ENCODE results near the gene PPP4R3A. TPM values are rescaled to one million over a fixed set of nuclear protein-coding genes. Genes with fewer than 3 reads are reported as not detected.

The PPP4R3A gene
- total RNA-seq, 1 donor from 2014 or later, result 38.3 TPM

GRCh38 chr14:91520138-91520537 lies 10.0 kb upstream of the PPP4R3A start:
- DNase-seq, result no peak
- no peaks in the 10 kb centered on the region for H3K36me3 ChIP-seq
- no peak overlapping the region for H3K4me3 ChIP-seq
- H3K9me3 ChIP-seq (replicated peaks), result peaks cover 4% of the 10 kb centered on the region
- H3K27me3 ChIP-seq (ENCODE audit: low read depth), result peaks cover 24% of the 10 kb centered on the region
- no peak overlapping the region for H3K27ac ChIP-seq (replicated peaks)
- intact Hi-C loops (cut with micrococcal nuclease), result no loop called here
- H3K4me1 ChIP-seq, result no peaks in the 10 kb centered on the region
- TF ChIP-seq, protein P1, sequence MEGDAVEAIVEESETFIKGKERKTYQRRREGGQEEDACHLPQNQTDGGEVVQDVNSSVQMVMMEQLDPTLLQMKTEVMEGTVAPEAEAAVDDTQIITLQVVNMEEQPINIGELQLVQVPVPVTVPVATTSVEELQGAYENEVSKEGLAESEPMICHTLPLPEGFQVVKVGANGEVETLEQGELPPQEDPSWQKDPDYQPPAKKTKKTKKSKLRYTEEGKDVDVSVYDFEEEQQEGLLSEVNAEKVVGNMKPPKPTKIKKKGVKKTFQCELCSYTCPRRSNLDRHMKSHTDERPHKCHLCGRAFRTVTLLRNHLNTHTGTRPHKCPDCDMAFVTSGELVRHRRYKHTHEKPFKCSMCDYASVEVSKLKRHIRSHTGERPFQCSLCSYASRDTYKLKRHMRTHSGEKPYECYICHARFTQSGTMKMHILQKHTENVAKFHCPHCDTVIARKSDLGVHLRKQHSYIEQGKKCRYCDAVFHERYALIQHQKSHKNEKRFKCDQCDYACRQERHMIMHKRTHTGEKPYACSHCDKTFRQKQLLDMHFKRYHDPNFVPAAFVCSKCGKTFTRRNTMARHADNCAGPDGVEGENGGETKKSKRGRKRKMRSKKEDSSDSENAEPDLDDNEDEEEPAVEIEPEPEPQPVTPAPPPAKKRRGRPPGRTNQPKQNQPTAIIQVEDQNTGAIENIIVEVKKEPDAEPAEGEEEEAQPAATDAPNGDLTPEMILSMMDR (IDR thresholded peaks at IDR 0.05; ENCODE audit: borderline replicate concordance), result no peak

GRCh38 chr14:91519239-91520036 lies 9.3 kb upstream of the PPP4R3A start:
- intact Hi-C loops (cut with micrococcal nuclease), result no loop called here
- H3K36me3 ChIP-seq, result no peaks in the 10 kb centered on the region
- no peak for DNase-seq
- H3K27ac ChIP-seq (replicated peaks), result no peak overlapping the region
- peaks cover 24% of the 10 kb centered on the region for H3K27me3 ChIP-seq (ENCODE audit: low read depth)
- H3K4me1 ChIP-seq, result no peaks in the 10 kb centered on the region
- TF ChIP-seq, protein P1 (IDR thresholded peaks at IDR 0.05; ENCODE audit: borderline replicate concordance), result no peak
- H3K4me3 ChIP-seq, result no peak overlapping the region
- peaks cover 4% of the 10 kb centered on the region for H3K9me3 ChIP-seq (replicated peaks)

DNA sequence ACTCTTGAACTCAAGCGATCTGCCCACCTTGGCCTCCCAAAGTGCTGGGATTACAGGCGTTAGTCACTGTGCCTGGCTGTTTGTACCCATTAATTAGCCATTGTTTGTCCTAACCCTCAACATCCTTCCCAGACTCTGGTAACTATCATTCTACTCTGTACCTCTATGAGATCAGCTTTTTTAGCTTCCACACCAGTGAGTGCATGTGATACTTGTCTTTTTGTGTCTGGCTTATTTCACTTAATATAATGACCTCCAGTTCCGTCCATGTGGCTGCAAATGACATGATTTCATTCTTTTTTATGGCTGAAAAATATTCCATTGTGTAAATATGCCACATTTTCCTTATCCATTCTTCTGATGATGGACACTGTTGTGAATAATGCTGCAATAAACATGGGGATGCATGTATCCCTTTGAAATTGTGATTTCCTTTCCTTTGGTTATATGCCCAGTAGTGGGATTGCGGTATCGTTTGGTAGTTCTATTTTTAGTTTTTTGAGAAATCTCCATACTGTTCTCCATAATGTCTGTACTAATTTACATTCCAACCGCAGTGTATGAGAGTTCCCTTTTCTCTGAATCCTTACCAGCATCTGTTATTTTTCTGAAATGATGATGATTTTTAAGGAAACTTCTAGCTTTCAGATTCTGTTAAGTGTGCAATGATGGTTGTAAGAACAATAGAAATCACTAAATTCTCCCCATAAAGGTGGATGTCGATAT lies 6.7 kb upstream of the PPP4R3A start:
- H3K27ac ChIP-seq (replicated peaks), result no peak overlapping the region
- peaks cover 17% of the 10 kb centered on the region for H3K27me3 ChIP-seq (ENCODE audit: low read depth)
- TF ChIP-seq, protein P1 (IDR thresholded peaks at IDR 0.05; ENCODE audit: borderline replicate concordance), result no peak
- DNase-seq, result no peak
- no peaks in the 10 kb centered on the region for H3K36me3 ChIP-seq
- intact Hi-C loops (cut with micrococcal nuclease), result no loop called here
- H3K4me3 ChIP-seq, result no peak overlapping the region
- H3K9me3 ChIP-seq (replicated peaks), result peaks cover 4% of the 10 kb centered on the region
- no peaks in the 10 kb centered on the region for H3K4me1 ChIP-seq

GRCh38 chr14:91515979-91516378 lies 5.9 kb upstream of the PPP4R3A start:
- H3K4me3 ChIP-seq, result no peak overlapping the region
- intact Hi-C loops (cut with micrococcal nuclease), result no loop called here
- no peaks in the 10 kb centered on the region for H3K36me3 ChIP-seq
- H3K27ac ChIP-seq (replicated peaks), result no peak overlapping the region
- H3K4me1 ChIP-seq, result peaks cover 5% of the 10 kb centered on the region
- H3K27me3 ChIP-seq (ENCODE audit: low read depth), result peaks cover 17% of the 10 kb centered on the region
- H3K9me3 ChIP-seq (replicated peaks), result peaks cover under 1% of the 10 kb centered on the region
- TF ChIP-seq, protein P1 (IDR thresholded peaks at IDR 0.05; ENCODE audit: borderline replicate concordance), result no peak
- no peak for DNase-seq

DNA sequence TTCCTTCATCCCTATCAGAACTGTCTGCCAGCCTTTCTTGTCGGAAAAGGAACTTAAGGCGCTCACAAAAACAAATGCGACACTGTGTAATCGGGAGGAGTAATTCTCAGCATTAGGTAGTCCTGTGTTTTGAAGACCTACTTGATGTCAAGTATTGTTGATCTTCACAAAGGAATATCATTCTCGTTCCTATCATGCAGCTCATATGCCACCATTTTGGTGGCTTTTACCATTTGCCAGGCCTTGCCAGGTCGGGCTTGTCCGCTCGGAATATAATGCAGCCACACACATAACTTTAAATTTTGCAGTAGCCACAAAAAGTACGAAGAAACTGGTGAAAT lies 903 bp upstream of the PPP4R3A start:
- DNase-seq, result no peak
- Histone ChIP-seq H3K27ac (replicated peaks) (peak overlapping the region; percentile 99), H3K36me3 (peaks cover 8% of the 10 kb centered on the region), H3K27me3 (ENCODE audit: low read depth) (peaks cover 5% of the 10 kb centered on the region), H3K4me1 (peaks cover 51% of the 10 kb centered on the region), H3K9me3 (replicated peaks) (no peaks in the 10 kb centered on the region), H3K4me3 (peak overlapping the region; percentile 96)
- intact Hi-C loops (cut with micrococcal nuclease), result no loop called here
- TF ChIP-seq, protein P1 (IDR thresholded peaks at IDR 0.05; ENCODE audit: borderline replicate concordance), result no peak
